GM23248 (cell line): ENCODE data around the gene SPPL2C.

Experiments used
- EZH2 ChIP-seq: fragments of 200-600 bp; sonication (generic); IDR thresholded peaks from 2 replicates; pipeline ENCODE4 v1.6.1; 2018; ENCODE audit warnings: antibody characterized with exemption, mild to moderate bottlenecking; ENCODE audit not compliant: insufficient read depth, poor library complexity, severe bottlenecking
- EZH2phosphoT487 ChIP-seq: fragments of 200-600 bp; sonication (generic); IDR thresholded peaks from 2 replicates; pipeline ENCODE4 v1.6.1; 2018; ENCODE audit warnings: antibody characterized with exemption, moderate library complexity, mild to moderate bottlenecking, low read depth; ENCODE audit not compliant: insufficient read depth

DNA sequence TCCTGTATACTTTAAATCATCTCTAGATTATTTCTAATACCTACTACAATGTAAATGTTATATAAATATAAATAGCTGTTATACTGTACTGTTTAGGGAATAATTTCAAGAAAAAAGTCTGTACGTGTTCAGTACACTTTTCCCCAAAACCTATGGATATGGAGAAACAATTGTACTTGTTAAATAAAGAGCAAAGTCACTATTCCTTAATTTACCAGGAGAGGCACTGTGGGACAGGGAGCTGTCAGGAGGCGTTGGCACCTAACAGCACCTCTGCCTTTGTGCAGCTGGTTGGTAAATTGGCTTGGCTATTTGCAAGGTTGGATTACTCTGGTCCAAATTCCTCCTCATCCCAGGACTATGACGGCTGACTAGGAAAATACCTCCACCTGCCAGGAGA, 32.6 kb upstream of the SPPL2C start:
- no peak for TF ChIP-seq EZH2
- TF ChIP-seq EZH2phosphoT487: no peak
